GM21360 (cell line): ENCODE data around the gene ZBTB24.

Source experiments
- ATAC-seq: cut with Tn5 transposase; IDR thresholded peaks from one replicate; pipeline ENCODE4 v1.9.1; 2021; ENCODE audit warnings: mild to moderate bottlenecking, moderate library complexity; ENCODE audit not compliant: unreplicated experiment

Gene ZBTB24

DNA sequence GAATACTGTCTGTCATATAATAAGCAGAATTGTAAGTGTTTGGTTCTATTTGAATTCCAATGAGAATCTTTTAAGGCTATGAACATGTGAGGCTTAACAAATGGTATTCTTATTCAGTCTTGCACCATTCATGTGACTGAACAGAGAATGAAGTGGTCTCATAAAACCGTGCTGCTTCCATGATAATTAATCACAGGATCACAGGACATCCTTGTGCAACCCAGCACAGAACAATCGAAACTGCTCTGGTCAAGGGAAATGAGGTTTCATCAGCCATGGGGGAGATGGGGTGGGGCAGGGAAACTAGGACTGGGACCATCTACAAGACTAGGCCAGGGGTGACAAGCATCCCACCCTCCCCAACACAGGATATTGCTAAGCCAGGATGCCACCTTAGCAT, 48.6 kb downstream of the ZBTB24 start:
- no peak for ATAC-seq

DNA sequence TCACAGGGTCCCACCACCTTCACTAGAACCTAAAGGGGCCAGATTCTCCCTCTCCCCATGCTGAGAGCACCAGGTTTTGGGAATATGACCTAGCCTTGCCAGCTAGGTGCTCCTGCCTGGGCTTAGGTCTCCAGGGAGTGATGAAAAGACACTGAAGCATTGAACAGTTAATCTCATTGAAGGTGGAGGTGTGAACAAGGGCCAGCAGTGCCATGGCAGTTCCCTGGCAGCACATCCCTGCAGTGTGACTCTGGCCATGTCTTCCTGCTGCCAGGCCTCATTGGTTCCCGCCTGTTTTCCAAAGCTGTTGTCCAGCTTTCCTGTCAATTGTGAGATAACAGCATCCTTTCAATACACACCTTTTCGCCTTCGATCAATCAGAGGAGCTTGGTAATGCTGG, 53.5 kb downstream of the ZBTB24 start:
- no peak for ATAC-seq

DNA sequence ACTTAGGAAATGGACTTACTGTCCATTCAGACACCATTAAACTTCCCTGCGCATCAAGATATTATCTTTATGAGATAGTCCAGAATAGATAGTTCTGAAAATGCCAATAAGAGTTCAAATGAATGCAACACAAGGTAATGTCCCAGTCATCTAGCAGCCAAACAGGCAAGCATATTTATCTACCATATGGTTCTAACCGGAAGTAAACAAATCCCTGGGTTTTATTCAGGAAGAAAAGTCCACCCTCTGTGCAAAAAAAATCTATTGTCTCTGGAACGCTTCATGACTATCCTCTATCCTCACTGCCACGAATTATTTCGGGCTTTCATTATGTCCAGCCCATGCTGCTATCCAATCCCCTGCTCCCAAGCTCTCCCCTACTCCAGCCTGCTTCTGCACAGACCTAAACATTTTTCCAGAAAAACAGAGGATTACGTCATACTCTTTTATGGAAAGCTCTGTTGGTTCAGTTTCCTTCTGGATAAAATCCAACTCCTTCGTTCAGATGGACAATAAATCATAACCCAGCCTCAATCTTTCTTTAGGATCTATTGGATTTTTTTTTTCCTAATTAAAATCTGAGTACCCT, 54.0 kb downstream of the ZBTB24 start:
- ATAC-seq, result no peak

DNA sequence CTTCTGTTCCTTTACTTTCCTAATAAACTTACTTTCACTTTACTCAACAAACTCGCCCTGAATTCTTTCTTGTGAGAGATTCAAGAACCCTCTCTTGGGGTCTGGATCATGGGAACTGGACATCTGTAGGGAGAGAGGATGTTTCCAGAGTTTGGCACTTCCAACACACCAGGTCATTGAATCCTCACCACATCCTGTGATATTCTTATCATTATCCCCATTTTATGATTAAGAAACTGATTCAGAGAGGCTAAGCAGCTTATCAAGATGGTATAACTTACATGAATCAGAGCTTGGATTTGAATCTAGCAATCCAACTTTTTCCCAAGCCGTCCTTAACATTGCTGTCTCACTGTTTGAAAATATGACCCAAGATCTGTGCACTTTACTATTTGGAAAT, 58.1 kb downstream of the ZBTB24 start:
- ATAC-seq, result no peak

DNA sequence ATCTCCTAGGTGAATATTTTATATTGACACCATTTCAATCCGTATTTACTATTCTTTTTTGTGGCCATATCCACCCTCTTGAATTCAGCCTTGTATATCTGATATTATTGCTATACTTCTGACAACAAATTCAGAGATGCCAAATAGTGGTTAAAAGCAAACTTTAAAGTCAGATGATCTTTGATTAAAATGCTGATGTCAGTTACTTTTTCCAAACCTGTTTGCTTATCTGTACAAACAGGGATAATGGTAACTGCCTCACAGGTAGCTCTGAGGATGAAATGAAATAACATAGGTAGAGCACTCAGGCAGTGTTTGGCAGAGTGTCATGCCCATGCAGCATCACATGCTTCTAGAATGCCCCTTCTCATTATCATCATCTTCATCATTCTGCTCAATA, 61.8 kb downstream of the ZBTB24 start:
- no peak for ATAC-seq

DNA sequence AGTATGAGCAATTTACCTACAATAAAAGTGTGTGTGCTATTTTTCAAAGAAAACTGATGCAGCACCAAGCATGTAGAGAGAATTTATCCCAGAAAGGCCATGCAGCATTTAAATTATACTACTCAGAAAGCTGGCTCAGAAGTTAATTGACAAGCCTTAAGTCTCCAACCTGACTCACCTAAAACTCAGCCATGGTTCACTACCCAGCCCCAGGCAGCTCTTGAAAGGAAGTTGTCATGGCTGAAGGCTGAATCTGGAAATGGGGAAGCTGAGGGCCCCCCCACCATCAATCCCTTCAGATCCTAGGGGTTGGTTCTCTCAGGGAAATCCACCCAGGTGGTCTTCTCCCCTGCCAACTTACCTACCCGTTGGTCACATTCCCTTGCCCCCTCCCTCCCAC, 62.3 kb downstream of the ZBTB24 start:
- ATAC-seq, result no peak

DNA sequence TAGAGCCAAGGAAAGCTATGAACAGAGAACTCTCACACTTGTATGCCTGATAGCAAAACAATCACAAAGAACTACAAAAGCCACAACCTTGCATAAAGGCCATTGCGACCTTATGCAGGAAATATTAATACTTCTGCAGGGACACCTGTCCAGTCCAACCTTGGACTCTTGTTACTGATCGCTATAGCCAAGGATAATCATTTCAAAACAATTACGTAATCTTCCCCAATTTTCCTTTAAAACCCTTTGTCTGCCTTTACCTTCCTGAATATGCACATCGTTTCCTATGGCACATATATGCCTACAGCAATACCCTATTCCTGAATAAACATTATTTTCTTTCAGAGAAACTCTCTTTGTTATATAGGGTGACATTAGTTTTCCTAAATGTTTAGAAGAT, 65.4 kb downstream of the ZBTB24 start:
- no peak for ATAC-seq
